HEK293 (cell line): Measurements from ENCODE around the gene LAG3.
A peak's percentile ranks its signal among the peaks of the same experiment; 100 is the strongest.

Experiments
- TRIM28 ChIP-seq: IDR thresholded peaks from 2 replicates; pipeline ENCODE4 v1.6.1; 2011; ENCODE audit warnings: low read length, control low read depth, borderline replicate concordance
- YY1 ChIP-seq: fragments of 450-650 bp; formaldehyde crosslinking; IDR thresholded peaks from 2 replicates; pipeline ENCODE4 v1.5.1; 2018; ENCODE audit warnings: missing biosample characterization, missing genetic modification characterization
- ZBTB1 ChIP-seq: fragments of 450-650 bp; formaldehyde crosslinking; IDR thresholded peaks from 2 replicates; pipeline ENCODE4 v1.5.1; 2016; ENCODE audit warnings: missing biosample characterization, missing genetic modification characterization
- ZBTB10 ChIP-seq: fragments of 450-650 bp; formaldehyde crosslinking; IDR thresholded peaks from 2 replicates; pipeline ENCODE4 v1.5.1; 2016; ENCODE audit warnings: missing biosample characterization, missing genetic modification characterization
- ZNF274 ChIP-seq, 2 experiments: fragments of 200-500 bp in 1 of 2; fragments of 450-650 bp in 1 of 2; sonication (Bioruptor generic) in 1 of 2; formaldehyde crosslinking in 1 of 2; IDR thresholded peaks; 2 replicates each; pipeline versions ENCODE4 v1.5.1 to v1.6.1; 2014 to 2016; ENCODE audit warnings: borderline replicate concordance in 1 of 2, inconsistent platforms in 1 of 2, low read length in 1 of 2, missing biosample characterization in 1 of 2, missing genetic modification characterization in 1 of 2
- ZNF596 ChIP-seq: fragments of 450-650 bp; IDR thresholded peaks from 2 replicates; pipeline ENCODE4 v1.5.0; 2018; ENCODE audit warnings: missing biosample characterization, mild to moderate bottlenecking, missing genetic modification characterization, moderate library complexity
- ZNF624 ChIP-seq: fragments of 450-650 bp; formaldehyde crosslinking; IDR thresholded peaks from 2 replicates; pipeline ENCODE4 v1.5.1; 2017; ENCODE audit warnings: missing biosample characterization, missing genetic modification characterization
- ZNF654 ChIP-seq: fragments of 450-650 bp; formaldehyde crosslinking; IDR thresholded peaks from 2 replicates; pipeline ENCODE4 v1.5.1; 2016; ENCODE audit warnings: low read depth, missing biosample characterization, missing genetic modification characterization
- TF ChIP-seq, protein P1 (sequence below): fragments of 450-650 bp; formaldehyde crosslinking; IDR thresholded peaks from 2 replicates; pipeline ENCODE4 v1.5.1; 2016; ENCODE audit warnings: missing biosample characterization, missing genetic modification characterization
- TF ChIP-seq, protein P2 (sequence below): fragments of 450-650 bp; formaldehyde crosslinking; IDR thresholded peaks from 2 replicates; pipeline ENCODE4 v1.5.1; 2016; ENCODE audit warnings: missing biosample characterization, missing genetic modification characterization, low read depth

- TF ChIP-seq, protein P1, sequence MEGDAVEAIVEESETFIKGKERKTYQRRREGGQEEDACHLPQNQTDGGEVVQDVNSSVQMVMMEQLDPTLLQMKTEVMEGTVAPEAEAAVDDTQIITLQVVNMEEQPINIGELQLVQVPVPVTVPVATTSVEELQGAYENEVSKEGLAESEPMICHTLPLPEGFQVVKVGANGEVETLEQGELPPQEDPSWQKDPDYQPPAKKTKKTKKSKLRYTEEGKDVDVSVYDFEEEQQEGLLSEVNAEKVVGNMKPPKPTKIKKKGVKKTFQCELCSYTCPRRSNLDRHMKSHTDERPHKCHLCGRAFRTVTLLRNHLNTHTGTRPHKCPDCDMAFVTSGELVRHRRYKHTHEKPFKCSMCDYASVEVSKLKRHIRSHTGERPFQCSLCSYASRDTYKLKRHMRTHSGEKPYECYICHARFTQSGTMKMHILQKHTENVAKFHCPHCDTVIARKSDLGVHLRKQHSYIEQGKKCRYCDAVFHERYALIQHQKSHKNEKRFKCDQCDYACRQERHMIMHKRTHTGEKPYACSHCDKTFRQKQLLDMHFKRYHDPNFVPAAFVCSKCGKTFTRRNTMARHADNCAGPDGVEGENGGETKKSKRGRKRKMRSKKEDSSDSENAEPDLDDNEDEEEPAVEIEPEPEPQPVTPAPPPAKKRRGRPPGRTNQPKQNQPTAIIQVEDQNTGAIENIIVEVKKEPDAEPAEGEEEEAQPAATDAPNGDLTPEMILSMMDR (tag by site-specific recombination) = no peak
- TF ChIP-seq ZBTB1 (tag by site-specific recombination) = no peak
- no peak for TF ChIP-seq YY1 (tag by site-specific recombination)
- no peak for TF ChIP-seq TRIM28
- TF ChIP-seq ZNF654 = no peak
- TF ChIP-seq ZNF274 (IDR thresholded peaks at IDR 0.05; ENCODE audit: low read length) = no peak
- no peak for TF ChIP-seq ZNF274 (tag by site-specific recombination; IDR thresholded peaks at IDR 0.05; ENCODE audit: borderline replicate concordance)
- 0 out of 2 replicates have a peak, but pooled peaks have one; percentile 11 for TF ChIP-seq ZNF596 (tag by site-specific recombination)
- TF ChIP-seq, protein P2, sequence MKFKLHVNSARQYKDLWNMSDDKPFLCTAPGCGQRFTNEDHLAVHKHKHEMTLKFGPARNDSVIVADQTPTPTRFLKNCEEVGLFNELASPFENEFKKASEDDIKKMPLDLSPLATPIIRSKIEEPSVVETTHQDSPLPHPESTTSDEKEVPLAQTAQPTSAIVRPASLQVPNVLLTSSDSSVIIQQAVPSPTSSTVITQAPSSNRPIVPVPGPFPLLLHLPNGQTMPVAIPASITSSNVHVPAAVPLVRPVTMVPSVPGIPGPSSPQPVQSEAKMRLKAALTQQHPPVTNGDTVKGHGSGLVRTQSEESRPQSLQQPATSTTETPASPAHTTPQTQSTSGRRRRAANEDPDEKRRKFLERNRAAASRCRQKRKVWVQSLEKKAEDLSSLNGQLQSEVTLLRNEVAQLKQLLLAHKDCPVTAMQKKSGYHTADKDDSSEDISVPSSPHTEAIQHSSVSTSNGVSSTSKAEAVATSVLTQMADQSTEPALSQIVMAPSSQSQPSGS (tag by site-specific recombination) = no peak
- no peak for TF ChIP-seq ZBTB10 (tag by site-specific recombination)
- no peak for TF ChIP-seq ZNF624 (tag by site-specific recombination)
Observed at GRCh38 chr12:6778217-6778573, 5.9 kb downstream of the LAG3 start.
